Stomach smooth muscle (tissue), 2 donors: ENCODE measurements around the gene ESPN.
A peak's percentile ranks its signal among the peaks of the same experiment; 100 is the strongest.

Source experiments
- H3K27ac ChIP-seq: one replicate; pipeline ENCODE4 v1.7.0; 2013; ENCODE audit warnings: mild to moderate bottlenecking, low read length, inconsistent platforms
- H3K27me3 ChIP-seq, 2 donors: one replicate each; pipeline ENCODE4 v1.7.0; 2013; ENCODE audit warnings: low read length in 2 of 2; ENCODE audit not compliant: insufficient read depth in 2 of 2, control insufficient read depth in 1 of 2
- H3K36me3 ChIP-seq, 2 donors: one replicate each; pipeline ENCODE4 v1.7.0; 2013; ENCODE audit warnings: low read length in 2 of 2; ENCODE audit not compliant: control insufficient read depth in 2 of 2, insufficient read depth in 2 of 2
- H3K4me1 ChIP-seq: one replicate; pipeline ENCODE4 v1.7.0; 2013; ENCODE audit warnings: low read length; ENCODE audit not compliant: control insufficient read depth, insufficient read depth
- H3K4me3 ChIP-seq, 2 donors: one replicate each; pipeline ENCODE4 v1.7.0; 2013; ENCODE audit warnings: low read length in 2 of 2
- H3K9ac ChIP-seq, 2 donors: one replicate each; pipeline ENCODE4 v1.7.0; 2013; ENCODE audit warnings: low read length in 2 of 2, mild to moderate bottlenecking in 1 of 2
- H3K9me3 ChIP-seq, 2 donors: one replicate each; pipeline ENCODE4 v1.7.0; 2013; ENCODE audit warnings: low read length in 2 of 2; ENCODE audit not compliant: control insufficient read depth in 2 of 2
- donor health status: healthy.
- donor health status: Pancreatic carcinoma.

Gene ESPN

GRCh38 chr1:6419804-6420453 lies 4.6 kb upstream of the ESPN start, which contains the start of gene HES2:
Gene HES2 (minus strand): TSS chr1:6419919. CDS start chr1:6419820, 99 bp downstream.
- H3K27me3 ChIP-seq, result peaks cover 69 to 78% of the 10 kb centered on the region in 2 donors
- no peak within 1 kb of the TSS for H3K27ac ChIP-seq
- no peaks in the 10 kb centered on the region for H3K36me3 ChIP-seq
- no peak within 1 kb of the TSS for H3K9ac ChIP-seq
- no peaks in the 10 kb centered on the region for H3K9me3 ChIP-seq
- peaks cover 29% of the 10 kb centered on the region for H3K4me1 ChIP-seq
- peak within 1 kb of the TSS; percentile 31 to 40 for H3K4me3 ChIP-seq

- Histone ChIP-seq H3K9me3 (no peaks in the 10 kb centered on the region), H3K4me1 (peaks cover 31% of the 10 kb centered on the region), H3K9ac (no peak overlapping the region), H3K36me3 (no peaks in the 10 kb centered on the region), H3K27ac (no peak overlapping the region), H3K4me3 (peak overlapping the region in 1 of 2 donors; percentile 40), H3K27me3 (peaks cover 68 to 79% of the 10 kb centered on the region in 2 donors)
Measured at GRCh38 chr1:6420454-6421042, 4.0 kb upstream of the ESPN start.

- Histone ChIP-seq H3K27ac (no peak overlapping the region), H3K4me1 (peaks cover 31% of the 10 kb centered on the region), H3K9ac (no peak overlapping the region), H3K27me3 (peaks cover 70 to 85% of the 10 kb centered on the region in 2 donors), H3K9me3 (no peaks in the 10 kb centered on the region), H3K4me3 (no peak overlapping the region), H3K36me3 (no peaks in the 10 kb centered on the region)
Measured at GRCh38 chr1:6421266-6421665, 3.3 kb upstream of the ESPN start.

GRCh38 chr1:6423321-6423999 lies 1.1 kb upstream of the ESPN start:
- H3K27me3 ChIP-seq, result peaks cover 68 to 78% of the 10 kb centered on the region in 2 donors
- no peaks in the 10 kb centered on the region for H3K9me3 ChIP-seq
- H3K36me3 ChIP-seq, result no peaks in the 10 kb centered on the region
- no peak overlapping the region for H3K27ac ChIP-seq
- H3K9ac ChIP-seq, result no peak overlapping the region
- H3K4me3 ChIP-seq, result no peak overlapping the region
- H3K4me1 ChIP-seq, result peaks cover 27% of the 10 kb centered on the region

GRCh38 chr1:6424000-6424565 lies 493 bp upstream of the ESPN start:
- no peak overlapping the region for H3K9ac ChIP-seq

GRCh38 chr1:6425658-6426057 lies 1.1 kb downstream of the ESPN start:
- peaks cover 58 to 63% of the 10 kb centered on the region in 2 donors for H3K27me3 ChIP-seq
- H3K27ac ChIP-seq, result no peak overlapping the region
- no peak overlapping the region for H3K4me3 ChIP-seq

More at GRCh38 chr1:6424000-6424565, 493 bp upstream of the ESPN start:
- peaks cover 66 to 72% of the 10 kb centered on the region in 2 donors for H3K27me3 ChIP-seq
- no peak overlapping the region for H3K27ac ChIP-seq
- H3K4me1 ChIP-seq, result peaks cover 23% of the 10 kb centered on the region
- no peaks in the 10 kb centered on the region for H3K36me3 ChIP-seq
- no peaks in the 10 kb centered on the region for H3K9me3 ChIP-seq
- H3K4me3 ChIP-seq, result peak overlapping the region in 1 of 2 donors; percentile 3

GRCh38 chr1:6426277-6426971 lies 1.8 kb downstream of the ESPN start:
- Histone ChIP-seq H3K27me3 (peaks cover 53 to 55% of the 10 kb centered on the region in 2 donors), H3K4me1 (peaks cover 11% of the 10 kb centered on the region), H3K27ac (no peak overlapping the region), H3K4me3 (no peak overlapping the region), H3K36me3 (no peaks in the 10 kb centered on the region), H3K9ac (no peak overlapping the region), H3K9me3 (no peaks in the 10 kb centered on the region)

More at GRCh38 chr1:6425658-6426057, 1.1 kb downstream of the ESPN start:
- Histone ChIP-seq H3K9me3 (no peaks in the 10 kb centered on the region), H3K36me3 (no peaks in the 10 kb centered on the region), H3K4me1 (peaks cover 12% of the 10 kb centered on the region), H3K9ac (no peak overlapping the region)

- Histone ChIP-seq H3K4me1 (peaks cover 11% of the 10 kb centered on the region), H3K27me3 (peaks cover 48 to 50% of the 10 kb centered on the region in 2 donors), H3K9ac (no peak overlapping the region)
Measured at GRCh38 chr1:6426972-6427350, 2.4 kb downstream of the ESPN start.

GRCh38 chr1:6427441-6428390 lies 3.1 kb downstream of the ESPN start:
- Histone ChIP-seq H3K4me3 (no peak overlapping the region), H3K36me3 (no peaks in the 10 kb centered on the region), H3K4me1 (peaks cover 11% of the 10 kb centered on the region), H3K27ac (no peak overlapping the region), H3K9ac (no peak overlapping the region), H3K9me3 (no peaks in the 10 kb centered on the region), H3K27me3 (peaks cover 47 to 49% of the 10 kb centered on the region in 2 donors)

More at GRCh38 chr1:6426972-6427350, 2.4 kb downstream of the ESPN start:
- no peak overlapping the region for H3K27ac ChIP-seq
- H3K4me3 ChIP-seq, result no peak overlapping the region
- H3K36me3 ChIP-seq, result no peaks in the 10 kb centered on the region
- no peaks in the 10 kb centered on the region for H3K9me3 ChIP-seq
